Upper lobe of left lung (tissue), 4 donors: Measurements from ENCODE around the gene ARFGEF3.

Experiments used
- POLR2A ChIP-seq, 4 donors: fragments of 450-650 bp; IDR thresholded peaks; one replicate each; pipeline ENCODE4 v1.5.1; 2016 to 2017; ENCODE audit warnings: antibody characterized with exemption in 4 of 4, mild to moderate bottlenecking in 2 of 4
- TF ChIP-seq, protein P1 (sequence below), 6 experiments: fragments of 450-650 bp in 4 of 6; fragments of 200-600 bp in 2 of 6; sonication (generic) in 2 of 6; IDR thresholded peaks; one replicate each; pipeline ENCODE4 v1.5.1; 2016 to 2019; ENCODE audit warnings: antibody characterized with exemption in 6 of 6

GRCh38 chr6:138129190-138129589, 32.5 kb upstream of the ARFGEF3 start:
- TF ChIP-seq, protein P1, sequence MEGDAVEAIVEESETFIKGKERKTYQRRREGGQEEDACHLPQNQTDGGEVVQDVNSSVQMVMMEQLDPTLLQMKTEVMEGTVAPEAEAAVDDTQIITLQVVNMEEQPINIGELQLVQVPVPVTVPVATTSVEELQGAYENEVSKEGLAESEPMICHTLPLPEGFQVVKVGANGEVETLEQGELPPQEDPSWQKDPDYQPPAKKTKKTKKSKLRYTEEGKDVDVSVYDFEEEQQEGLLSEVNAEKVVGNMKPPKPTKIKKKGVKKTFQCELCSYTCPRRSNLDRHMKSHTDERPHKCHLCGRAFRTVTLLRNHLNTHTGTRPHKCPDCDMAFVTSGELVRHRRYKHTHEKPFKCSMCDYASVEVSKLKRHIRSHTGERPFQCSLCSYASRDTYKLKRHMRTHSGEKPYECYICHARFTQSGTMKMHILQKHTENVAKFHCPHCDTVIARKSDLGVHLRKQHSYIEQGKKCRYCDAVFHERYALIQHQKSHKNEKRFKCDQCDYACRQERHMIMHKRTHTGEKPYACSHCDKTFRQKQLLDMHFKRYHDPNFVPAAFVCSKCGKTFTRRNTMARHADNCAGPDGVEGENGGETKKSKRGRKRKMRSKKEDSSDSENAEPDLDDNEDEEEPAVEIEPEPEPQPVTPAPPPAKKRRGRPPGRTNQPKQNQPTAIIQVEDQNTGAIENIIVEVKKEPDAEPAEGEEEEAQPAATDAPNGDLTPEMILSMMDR (IDR thresholded peaks at IDR 0.05), result no peak
- TF ChIP-seq POLR2A (IDR thresholded peaks at IDR 0.05), result no peak
